Measurements from ENCODE around the gene NR2C1. TPM values are rescaled to one million over a fixed set of nuclear protein-coding genes. Genes with fewer than 3 reads are reported as not detected.

Gene NR2C1
- total and polyA plus RNA-seq, 2 donors = 42.3 to 123 TPM

GRCh38 chr12:95073698-95074520 lies 491 bp upstream of the NR2C1 start:
- H3K36me3 ChIP-seq (ENCODE audit: control insufficient read depth in 2 of 2, insufficient read depth in 2 of 2, low read length in 1 of 2) = no peaks in the 10 kb centered on the region
- peak overlapping the region; percentile 89 to 93 for H3K4me3 ChIP-seq (ENCODE audit: low read length in 2 of 2)
- WGBS = 67% methylated on average over 23 of the region's 23 CpGs
- no peaks in the 10 kb centered on the region for H3K27me3 ChIP-seq (ENCODE audit: control insufficient read depth in 2 of 2, insufficient read depth in 1 of 2, low read length in 1 of 2)
- no peak overlapping the region for H3K27ac ChIP-seq (ENCODE audit: low read depth in 1 of 2, low read length in 1 of 2)
- peaks cover 0 to 3% of the 10 kb centered on the region in 2 donors for H3K9me3 ChIP-seq (ENCODE audit: control insufficient read depth in 2 of 2, insufficient read depth in 1 of 2, low read length in 1 of 2)
- DNase-seq (ENCODE audit: low read depth in 6 of 9, low spot score in 9 of 9) = no peak
- H3K4me1 ChIP-seq (ENCODE audit: control insufficient read depth in 2 of 2, insufficient read depth in 2 of 2, low read length in 2 of 2) = no peaks in the 10 kb centered on the region

DNA sequence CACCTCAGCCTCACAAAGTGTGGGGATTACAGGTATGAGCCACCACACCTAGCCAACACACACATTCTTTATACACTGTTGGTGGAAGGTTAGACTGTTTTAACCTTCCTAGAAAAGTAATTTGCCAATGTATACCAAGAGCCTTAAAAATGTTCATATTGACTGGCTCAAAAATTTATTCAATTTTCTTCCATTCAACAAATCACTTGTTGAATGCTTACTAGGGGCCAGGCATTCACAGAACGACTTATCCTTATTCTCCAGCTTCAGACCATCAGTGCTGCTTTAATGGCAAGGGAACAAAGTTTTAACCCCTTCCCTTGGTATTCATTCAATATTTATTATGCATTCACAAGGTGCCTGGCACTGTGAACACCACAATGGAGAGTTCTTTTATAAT lies 3.0 kb downstream of the NR2C1 start:
- peaks cover 0 to 13% of the 10 kb centered on the region in 2 donors for H3K36me3 ChIP-seq (ENCODE audit: control insufficient read depth in 2 of 2, insufficient read depth in 2 of 2, low read length in 1 of 2)
- no peaks in the 10 kb centered on the region for H3K4me1 ChIP-seq (ENCODE audit: control insufficient read depth in 2 of 2, insufficient read depth in 2 of 2, low read length in 2 of 2)
- DNase-seq (ENCODE audit: low read depth in 6 of 9, low spot score in 9 of 9) = no peak
- WGBS = 99% methylated on average over 1 of the region's 1 CpG
- no peak overlapping the region for H3K4me3 ChIP-seq (ENCODE audit: low read length in 2 of 2)
- H3K27ac ChIP-seq (ENCODE audit: low read depth in 1 of 2, low read length in 1 of 2) = no peak overlapping the region
- H3K9me3 ChIP-seq (ENCODE audit: control insufficient read depth in 2 of 2, insufficient read depth in 1 of 2, low read length in 1 of 2) = peaks cover 0 to 3% of the 10 kb centered on the region in 2 donors
- no peaks in the 10 kb centered on the region for H3K27me3 ChIP-seq (ENCODE audit: control insufficient read depth in 2 of 2, insufficient read depth in 1 of 2, low read length in 1 of 2)

- 99% methylated on average over 7 of the region's 7 CpGs for WGBS
- no peaks in the 10 kb centered on the region for H3K4me1 ChIP-seq (ENCODE audit: control insufficient read depth in 2 of 2, insufficient read depth in 2 of 2, low read length in 2 of 2)
- no peak overlapping the region for H3K27ac ChIP-seq (ENCODE audit: low read depth in 1 of 2, low read length in 1 of 2)
- H3K36me3 ChIP-seq (ENCODE audit: control insufficient read depth in 2 of 2, insufficient read depth in 2 of 2, low read length in 1 of 2) = peaks cover 17 to 46% of the 10 kb centered on the region in 2 donors
- H3K4me3 ChIP-seq (ENCODE audit: low read length in 2 of 2) = no peak overlapping the region
- DNase-seq (ENCODE audit: low read depth in 6 of 9, low spot score in 9 of 9) = no peak
- no peaks in the 10 kb centered on the region for H3K27me3 ChIP-seq (ENCODE audit: control insufficient read depth in 2 of 2, insufficient read depth in 1 of 2, low read length in 1 of 2)
- no peaks in the 10 kb centered on the region for H3K9me3 ChIP-seq (ENCODE audit: control insufficient read depth in 2 of 2, insufficient read depth in 1 of 2, low read length in 1 of 2)
Observed at GRCh38 chr12:95066091-95066855, 7.1 kb downstream of the NR2C1 start.

GRCh38 chr12:95060951-95061350 lies 12.5 kb downstream of the NR2C1 start:
- WGBS = 100% methylated on average over 1 of the region's 1 CpG
- Histone ChIP-seq H3K36me3 (ENCODE audit: control insufficient read depth in 2 of 2, insufficient read depth in 2 of 2, low read length in 1 of 2) (peaks cover 41 to 74% of the 10 kb centered on the region in 2 donors), H3K9me3 (ENCODE audit: control insufficient read depth in 2 of 2, insufficient read depth in 1 of 2, low read length in 1 of 2) (no peaks in the 10 kb centered on the region), H3K4me3 (ENCODE audit: low read length in 2 of 2) (no peak overlapping the region), H3K4me1 (ENCODE audit: control insufficient read depth in 2 of 2, insufficient read depth in 2 of 2, low read length in 2 of 2) (no peaks in the 10 kb centered on the region), H3K27ac (ENCODE audit: low read depth in 1 of 2, low read length in 1 of 2) (no peak overlapping the region), H3K27me3 (ENCODE audit: control insufficient read depth in 2 of 2, insufficient read depth in 1 of 2, low read length in 1 of 2) (no peaks in the 10 kb centered on the region)
- DNase-seq (ENCODE audit: low read depth in 6 of 9, low spot score in 9 of 9) = no peak

GRCh38 chr12:95059984-95060383 lies 13.4 kb downstream of the NR2C1 start:
- WGBS = 99% methylated on average over 4 of the region's 4 CpGs
- Histone ChIP-seq H3K4me1 (ENCODE audit: control insufficient read depth in 2 of 2, insufficient read depth in 2 of 2, low read length in 2 of 2) (no peaks in the 10 kb centered on the region), H3K4me3 (ENCODE audit: low read length in 2 of 2) (no peak overlapping the region), H3K36me3 (ENCODE audit: control insufficient read depth in 2 of 2, insufficient read depth in 2 of 2, low read length in 1 of 2) (peaks cover 42 to 79% of the 10 kb centered on the region in 2 donors), H3K27me3 (ENCODE audit: control insufficient read depth in 2 of 2, insufficient read depth in 1 of 2, low read length in 1 of 2) (no peaks in the 10 kb centered on the region), H3K9me3 (ENCODE audit: control insufficient read depth in 2 of 2, insufficient read depth in 1 of 2, low read length in 1 of 2) (no peaks in the 10 kb centered on the region), H3K27ac (ENCODE audit: low read depth in 1 of 2, low read length in 1 of 2) (no peak overlapping the region)
- no peak for DNase-seq (ENCODE audit: low read depth in 6 of 9, low spot score in 9 of 9)

GRCh38 chr12:95057424-95057823 lies 16.0 kb downstream of the NR2C1 start:
- Histone ChIP-seq H3K4me1 (ENCODE audit: control insufficient read depth in 2 of 2, insufficient read depth in 2 of 2, low read length in 2 of 2) (no peaks in the 10 kb centered on the region), H3K27ac (ENCODE audit: low read depth in 1 of 2, low read length in 1 of 2) (no peak overlapping the region), H3K27me3 (ENCODE audit: control insufficient read depth in 2 of 2, insufficient read depth in 1 of 2, low read length in 1 of 2) (no peaks in the 10 kb centered on the region), H3K4me3 (ENCODE audit: low read length in 2 of 2) (no peak overlapping the region), H3K36me3 (ENCODE audit: control insufficient read depth in 2 of 2, insufficient read depth in 2 of 2, low read length in 1 of 2) (peaks cover 36 to 71% of the 10 kb centered on the region in 2 donors), H3K9me3 (ENCODE audit: control insufficient read depth in 2 of 2, insufficient read depth in 1 of 2, low read length in 1 of 2) (no peaks in the 10 kb centered on the region)
- DNase-seq (ENCODE audit: low read depth in 6 of 9, low spot score in 9 of 9) = no peak
- WGBS = 98% methylated on average over 3 of the region's 3 CpGs

- Histone ChIP-seq H3K27me3 (ENCODE audit: control insufficient read depth in 2 of 2, insufficient read depth in 1 of 2, low read length in 1 of 2) (no peaks in the 10 kb centered on the region), H3K9me3 (ENCODE audit: control insufficient read depth in 2 of 2, insufficient read depth in 1 of 2, low read length in 1 of 2) (no peaks in the 10 kb centered on the region), H3K36me3 (ENCODE audit: control insufficient read depth in 2 of 2, insufficient read depth in 2 of 2, low read length in 1 of 2) (peaks cover 35 to 66% of the 10 kb centered on the region in 2 donors), H3K4me3 (ENCODE audit: low read length in 2 of 2) (no peak overlapping the region), H3K4me1 (ENCODE audit: control insufficient read depth in 2 of 2, insufficient read depth in 2 of 2, low read length in 2 of 2) (no peaks in the 10 kb centered on the region), H3K27ac (ENCODE audit: low read depth in 1 of 2, low read length in 1 of 2) (no peak overlapping the region)
- 98% methylated on average over 2 of the region's 2 CpGs for WGBS
- no peak for DNase-seq (ENCODE audit: low read depth in 6 of 9, low spot score in 9 of 9)
Observed at GRCh38 chr12:95055057-95055456, 18.4 kb downstream of the NR2C1 start.

- H3K27ac ChIP-seq (ENCODE audit: low read depth in 1 of 2, low read length in 1 of 2) = no peak overlapping the region
- H3K4me1 ChIP-seq (ENCODE audit: control insufficient read depth in 2 of 2, insufficient read depth in 2 of 2, low read length in 2 of 2) = no peaks in the 10 kb centered on the region
Observed at GRCh38 chr12:95054206-95054605, 19.2 kb downstream of the NR2C1 start.

DNA sequence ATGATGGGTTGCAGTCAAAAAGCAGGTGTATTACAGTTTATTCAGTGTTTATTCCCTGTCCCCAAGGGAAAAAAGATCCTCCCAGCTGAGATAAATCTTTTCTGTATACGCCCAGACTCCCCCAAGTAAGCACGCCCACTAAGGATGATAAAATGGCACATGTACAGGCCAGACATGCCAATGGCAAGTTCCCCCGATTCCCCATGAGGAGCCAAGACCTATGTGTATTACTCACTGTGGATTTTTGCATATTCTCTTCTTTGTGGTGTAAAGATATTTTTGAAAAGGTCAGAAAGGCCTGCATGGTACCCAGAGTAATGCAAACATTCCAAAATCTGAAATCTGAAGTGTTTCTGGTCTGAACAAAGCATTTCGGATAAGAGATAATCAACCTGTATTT lies 22.2 kb downstream of the NR2C1 start:
- H3K9me3 ChIP-seq (ENCODE audit: control insufficient read depth in 2 of 2, insufficient read depth in 1 of 2, low read length in 1 of 2) = no peaks in the 10 kb centered on the region
- no peaks in the 10 kb centered on the region for H3K27me3 ChIP-seq (ENCODE audit: control insufficient read depth in 2 of 2, insufficient read depth in 1 of 2, low read length in 1 of 2)
- H3K4me1 ChIP-seq (ENCODE audit: control insufficient read depth in 2 of 2, insufficient read depth in 2 of 2, low read length in 2 of 2) = no peaks in the 10 kb centered on the region
- no peak overlapping the region for H3K4me3 ChIP-seq (ENCODE audit: low read length in 2 of 2)
- peaks cover 29 to 66% of the 10 kb centered on the region in 2 donors for H3K36me3 ChIP-seq (ENCODE audit: control insufficient read depth in 2 of 2, insufficient read depth in 2 of 2, low read length in 1 of 2)
- H3K27ac ChIP-seq (ENCODE audit: low read depth in 1 of 2, low read length in 1 of 2) = no peak overlapping the region
- DNase-seq (ENCODE audit: low read depth in 6 of 9, low spot score in 9 of 9) = no peak
- 98% methylated on average over 4 of the region's 4 CpGs for WGBS

More at GRCh38 chr12:95054206-95054605, 19.2 kb downstream of the NR2C1 start:
- H3K9me3 ChIP-seq (ENCODE audit: control insufficient read depth in 2 of 2, insufficient read depth in 1 of 2, low read length in 1 of 2) = no peaks in the 10 kb centered on the region
- no peak overlapping the region for H3K4me3 ChIP-seq (ENCODE audit: low read length in 2 of 2)
- no peak for DNase-seq (ENCODE audit: low read depth in 6 of 9, low spot score in 9 of 9)
- no peaks in the 10 kb centered on the region for H3K27me3 ChIP-seq (ENCODE audit: control insufficient read depth in 2 of 2, insufficient read depth in 1 of 2, low read length in 1 of 2)
- peaks cover 34 to 64% of the 10 kb centered on the region in 2 donors for H3K36me3 ChIP-seq (ENCODE audit: control insufficient read depth in 2 of 2, insufficient read depth in 2 of 2, low read length in 1 of 2)
- 95% methylated on average over 2 of the region's 2 CpGs for WGBS

All from thymus (tissue), 11 donors.